GM06990 (cell line): Measurements from ENCODE around the gene PRKN.

ENCODE experiments used
- DNase-seq: peaks from one replicate; pipeline ENCODE4 v3.0.0-alpha.2; 2011; ENCODE audit not compliant: insufficient read length; ENCODE audit errors: extremely low read depth
- H3K27me3 ChIP-seq: replicated peaks from 2 replicates; pipeline ENCODE4 v1.6.0; 2011; ENCODE audit warnings: low read length; ENCODE audit not compliant: control insufficient read depth, insufficient read depth
- H3K36me3 ChIP-seq: 2 replicates; pipeline ENCODE4 v1.5.1; 2011; ENCODE audit warnings: low read length; ENCODE audit not compliant: control insufficient read depth, insufficient read depth
- H3K4me3 ChIP-seq: replicated peaks from 2 replicates; pipeline ENCODE4 v1.5.1; 2011; ENCODE audit warnings: low read depth, mild to moderate bottlenecking, control low read depth, low read length
- CTCF ChIP-seq: IDR thresholded peaks from 2 replicates; pipeline ENCODE4 v1.5.1; 2011; ENCODE audit warnings: low read length, control low read depth, mild to moderate bottlenecking, inconsistent platforms; ENCODE audit not compliant: insufficient read depth, poor library complexity, severe bottlenecking

PRKN gene

GRCh38 chr6:161406646-161407045 is 1320.9 kb downstream of the PRKN start:
- H3K27me3 ChIP-seq, result no peaks in the 10 kb centered on the region
- H3K4me3 ChIP-seq, result no peak overlapping the region
- H3K36me3 ChIP-seq, result no peaks in the 10 kb centered on the region
- no peak for TF ChIP-seq CTCF
- DNase-seq, result no peak

GRCh38 chr6:161405418-161405817 is 1322.1 kb downstream of the PRKN start:
- TF ChIP-seq CTCF, result no peak
- Histone ChIP-seq H3K36me3 (no peaks in the 10 kb centered on the region), H3K27me3 (no peaks in the 10 kb centered on the region), H3K4me3 (no peak overlapping the region)
- no peak for DNase-seq

DNA sequence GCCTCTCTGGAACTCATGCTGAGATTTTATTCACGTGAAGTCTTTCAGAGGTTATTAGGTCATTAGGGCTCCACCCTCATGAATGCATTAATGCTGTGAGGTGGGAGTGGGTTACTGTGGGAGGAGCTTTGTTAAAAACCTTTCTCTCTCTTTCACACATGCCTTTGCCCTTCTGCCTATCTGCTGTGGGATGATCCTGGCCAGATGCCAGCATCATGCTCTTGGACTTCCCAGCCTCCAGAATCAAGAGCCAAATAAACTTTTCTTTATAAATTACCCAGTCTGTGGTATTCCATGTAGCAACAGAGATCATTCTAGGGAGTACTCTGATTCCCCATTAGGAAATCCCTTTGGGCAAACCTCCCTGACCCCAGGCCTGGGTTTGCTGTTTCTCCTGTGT is 1323.8 kb downstream of the PRKN start:
- TF ChIP-seq CTCF, result no peak
- H3K4me3 ChIP-seq, result no peak overlapping the region

GRCh38 chr6:161401587-161402309 is 1325.8 kb downstream of the PRKN start:
- H3K27me3 ChIP-seq, result no peaks in the 10 kb centered on the region
- DNase-seq, result no peak
- H3K4me3 ChIP-seq, result no peak overlapping the region
- TF ChIP-seq CTCF, result no peak
- no peaks in the 10 kb centered on the region for H3K36me3 ChIP-seq

More for the DNA sequence above, 1323.8 kb downstream of the PRKN start:
- no peak for DNase-seq
- H3K27me3 ChIP-seq, result no peaks in the 10 kb centered on the region
- H3K36me3 ChIP-seq, result no peaks in the 10 kb centered on the region

- Histone ChIP-seq H3K4me3 (no peak overlapping the region), H3K27me3 (no peaks in the 10 kb centered on the region), H3K36me3 (no peaks in the 10 kb centered on the region)
- no peak for TF ChIP-seq CTCF
- DNase-seq, result no peak
These were observed 1326.9 kb downstream of the PRKN start for GRCh38 chr6:161400671-161401070.

DNA sequence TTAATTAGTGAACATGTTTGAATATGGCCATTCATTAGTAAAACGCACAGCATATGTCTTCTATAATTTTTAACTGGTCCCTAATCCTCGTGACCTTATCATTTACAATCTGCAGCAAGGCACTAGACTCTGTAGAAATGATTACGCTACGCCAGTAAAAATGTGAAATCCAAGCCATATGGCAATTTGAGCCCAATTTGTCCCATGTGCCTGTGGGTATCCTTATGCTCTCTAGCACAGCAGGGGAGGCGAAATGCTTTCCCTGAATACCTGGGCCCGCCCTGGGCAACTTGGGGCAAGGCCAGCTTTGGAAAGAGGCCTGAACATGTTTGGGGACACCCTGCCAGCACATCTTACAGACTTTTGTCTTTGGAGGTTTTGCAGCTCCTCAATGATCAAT is 1331.0 kb downstream of the PRKN start:
- TF ChIP-seq CTCF, result no peak
- Histone ChIP-seq H3K27me3 (no peaks in the 10 kb centered on the region), H3K36me3 (no peaks in the 10 kb centered on the region), H3K4me3 (no peak overlapping the region)
- no peak for DNase-seq
